Measurements from ENCODE around the gene LNX2. TPM values are rescaled to one million over a fixed set of nuclear protein-coding genes. Genes with fewer than 3 reads are reported as not detected.

Gene LNX2
- total RNA-seq, 1 experiment from 2014 or later = 12.3 TPM

- no TSS peak for BruUV-seq (replicated peaks)
- Mint-ChIP-seq H3K4me3 (ENCODE audit: unreplicated experiment) (no peak overlapping the region), H3K4me1 (ENCODE audit: insufficient read depth, unreplicated experiment) (no peaks in the 10 kb centered on the region), H3K36me3 (ENCODE audit: insufficient read depth, unreplicated experiment) (peaks cover 22% of the 10 kb centered on the region), H3K9me3 (ENCODE audit: unreplicated experiment) (no peaks in the 10 kb centered on the region), H3K27ac (ENCODE audit: low read depth, unreplicated experiment) (peak overlapping the region; percentile 31), H3K27me3 (ENCODE audit: insufficient read depth, unreplicated experiment) (no peaks in the 10 kb centered on the region)
- DNase-seq (ENCODE audit: unreplicated experiment) = no peak
- POLR2A ChIA-PET = no interaction called here
- intact Hi-C loops (cut with micrococcal nuclease) = no loop called here
- TF ChIP-seq CTCF (IDR thresholded peaks at IDR 0.05; ENCODE audit: unreplicated experiment) = no peak
- CTCF ChIA-PET = interaction anchor here (0.8 to 2.1 kb wide), 2 partner anchors 143 to 166 kb away, joined by 3 to 7 read pairs; no protein-coding TSS in a partner anchor
Observed at GRCh38 chr13:27660511-27660910, 40.2 kb upstream of the LNX2 start.

- no peak for DNase-seq (ENCODE audit: unreplicated experiment)
- CTCF ChIA-PET = interaction anchor here (0.7 to 0.8 kb wide), 3 partner anchors 9 to 16 kb away, joined by 3 read pairs; no protein-coding TSS in a partner anchor
- H3K4me3 Mint-ChIP-seq (ENCODE audit: unreplicated experiment) = no peak overlapping the region
- intact Hi-C loops (cut with micrococcal nuclease) = no loop called here
- H3K4me1 Mint-ChIP-seq (ENCODE audit: insufficient read depth, unreplicated experiment) = peaks cover 5% of the 10 kb centered on the region
- no TSS peak for BruUV-seq (replicated peaks)
- peak overlapping the region; percentile 44 for H3K27ac Mint-ChIP-seq (ENCODE audit: low read depth, unreplicated experiment)
- no peaks in the 10 kb centered on the region for H3K9me3 Mint-ChIP-seq (ENCODE audit: unreplicated experiment)
- no peak for TF ChIP-seq CTCF (IDR thresholded peaks at IDR 0.05; ENCODE audit: unreplicated experiment)
- no peaks in the 10 kb centered on the region for H3K27me3 Mint-ChIP-seq (ENCODE audit: insufficient read depth, unreplicated experiment)
- peaks cover 22% of the 10 kb centered on the region for H3K36me3 Mint-ChIP-seq (ENCODE audit: insufficient read depth, unreplicated experiment)
- POLR2A ChIA-PET = interaction anchor here (0.7 kb wide), 1 partner anchor 40 kb away, joined by 3 read pairs; no protein-coding TSS in a partner anchor
Observed at GRCh38 chr13:27659145-27659865, 39.0 kb upstream of the LNX2 start.

- peaks cover 5% of the 10 kb centered on the region for H3K4me1 Mint-ChIP-seq (ENCODE audit: insufficient read depth, unreplicated experiment)
- H3K27me3 Mint-ChIP-seq (ENCODE audit: insufficient read depth, unreplicated experiment) = no peaks in the 10 kb centered on the region
- no peak for DNase-seq (ENCODE audit: unreplicated experiment)
- POLR2A ChIA-PET = interaction anchor here (0.6 to 1.7 kb wide), 5 partner anchors 10 to 225 kb away, joined by 3 to 6 read pairs (median 3); partner anchors contain the start of gene POLR1D
- CTCF ChIA-PET = interaction anchor here (0.7 to 0.8 kb wide), 2 partner anchors 8 to 16 kb away, joined by 3 read pairs; no protein-coding TSS in a partner anchor
- intact Hi-C loops (cut with micrococcal nuclease) = no loop called here
- no TSS peak for BruUV-seq (replicated peaks)
- no peak for TF ChIP-seq CTCF (IDR thresholded peaks at IDR 0.05; ENCODE audit: unreplicated experiment)
- H3K27ac Mint-ChIP-seq (ENCODE audit: low read depth, unreplicated experiment) = no peak overlapping the region
- H3K36me3 Mint-ChIP-seq (ENCODE audit: insufficient read depth, unreplicated experiment) = peaks cover 27% of the 10 kb centered on the region
- no peak overlapping the region for H3K4me3 Mint-ChIP-seq (ENCODE audit: unreplicated experiment)
- H3K9me3 Mint-ChIP-seq (ENCODE audit: unreplicated experiment) = no peaks in the 10 kb centered on the region
Observed at GRCh38 chr13:27658546-27658945, 38.2 kb upstream of the LNX2 start.

- POLR2A ChIA-PET = interaction anchor here (0.6 to 1.7 kb wide), 4 partner anchors 9 to 799 kb away, joined by 3 to 6 read pairs (median 4); partner anchors contain the start of gene POLR1D
- H3K36me3 Mint-ChIP-seq (ENCODE audit: insufficient read depth, unreplicated experiment) = peaks cover 35% of the 10 kb centered on the region
- H3K27ac Mint-ChIP-seq (ENCODE audit: low read depth, unreplicated experiment) = no peak overlapping the region
- H3K4me1 Mint-ChIP-seq (ENCODE audit: insufficient read depth, unreplicated experiment) = peaks cover 5% of the 10 kb centered on the region
- no TSS peak for BruUV-seq (replicated peaks)
- H3K27me3 Mint-ChIP-seq (ENCODE audit: insufficient read depth, unreplicated experiment) = no peaks in the 10 kb centered on the region
- no peak for DNase-seq (ENCODE audit: unreplicated experiment)
- H3K9me3 Mint-ChIP-seq (ENCODE audit: unreplicated experiment) = no peaks in the 10 kb centered on the region
- intact Hi-C loops (cut with micrococcal nuclease) = no loop called here
- no peak overlapping the region for H3K4me3 Mint-ChIP-seq (ENCODE audit: unreplicated experiment)
- TF ChIP-seq CTCF (IDR thresholded peaks at IDR 0.05; ENCODE audit: unreplicated experiment) = no peak
- CTCF ChIA-PET = no interaction called here
Observed at GRCh38 chr13:27657724-27658123, 37.4 kb upstream of the LNX2 start.

Measured in MCF 10A (cell line).